SK-N-DZ (cell line): ENCODE measurements around the gene RFX6.
A peak's percentile ranks its signal among the peaks of the same experiment; 100 is the strongest.

Experiments
- DNase-seq: peaks from one replicate; pipeline ENCODE4 v3.0.0-alpha.2; 2015; ENCODE audit warnings: low spot score

RFX6 gene

DNA sequence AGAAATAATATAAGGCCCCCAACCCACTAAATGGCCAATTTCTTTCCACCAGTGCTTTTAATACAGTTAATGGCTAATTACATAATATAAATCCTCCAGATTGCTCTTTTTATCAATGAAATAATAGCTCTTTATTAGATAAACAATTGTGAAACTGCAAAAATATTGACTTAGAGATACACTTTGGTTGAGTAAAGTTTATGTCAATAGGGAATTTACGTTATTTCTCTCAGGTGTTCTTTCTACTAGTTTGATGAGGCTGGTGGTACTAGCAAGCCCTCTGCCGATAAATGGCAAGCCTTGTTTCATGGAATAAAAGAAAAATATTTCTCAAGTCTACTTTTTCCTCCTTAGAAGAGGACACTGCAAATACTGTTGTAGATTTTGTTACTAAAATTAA, 18.9 kb downstream of the RFX6 start:
- no peak for DNase-seq

DNA sequence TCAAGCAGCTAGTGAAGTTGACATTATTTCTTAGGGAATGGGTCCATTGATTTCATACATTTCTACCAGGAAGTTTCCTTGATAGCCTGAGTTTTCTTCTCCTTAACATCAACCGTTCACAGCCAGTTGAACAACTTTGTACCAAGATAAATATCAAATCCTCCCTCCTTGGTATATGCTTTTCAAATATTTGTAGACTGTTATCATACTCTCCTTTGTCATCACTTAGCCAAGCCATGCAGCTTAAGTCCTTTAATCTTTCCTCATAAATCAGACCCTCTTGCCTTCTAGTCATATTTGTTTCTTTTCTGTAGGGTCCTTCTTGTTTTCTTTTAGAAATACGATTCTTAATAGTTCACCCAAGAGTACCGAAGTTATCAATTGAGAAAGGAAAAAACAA, 25.6 kb downstream of the RFX6 start:
- DNase-seq = no peak

DNA sequence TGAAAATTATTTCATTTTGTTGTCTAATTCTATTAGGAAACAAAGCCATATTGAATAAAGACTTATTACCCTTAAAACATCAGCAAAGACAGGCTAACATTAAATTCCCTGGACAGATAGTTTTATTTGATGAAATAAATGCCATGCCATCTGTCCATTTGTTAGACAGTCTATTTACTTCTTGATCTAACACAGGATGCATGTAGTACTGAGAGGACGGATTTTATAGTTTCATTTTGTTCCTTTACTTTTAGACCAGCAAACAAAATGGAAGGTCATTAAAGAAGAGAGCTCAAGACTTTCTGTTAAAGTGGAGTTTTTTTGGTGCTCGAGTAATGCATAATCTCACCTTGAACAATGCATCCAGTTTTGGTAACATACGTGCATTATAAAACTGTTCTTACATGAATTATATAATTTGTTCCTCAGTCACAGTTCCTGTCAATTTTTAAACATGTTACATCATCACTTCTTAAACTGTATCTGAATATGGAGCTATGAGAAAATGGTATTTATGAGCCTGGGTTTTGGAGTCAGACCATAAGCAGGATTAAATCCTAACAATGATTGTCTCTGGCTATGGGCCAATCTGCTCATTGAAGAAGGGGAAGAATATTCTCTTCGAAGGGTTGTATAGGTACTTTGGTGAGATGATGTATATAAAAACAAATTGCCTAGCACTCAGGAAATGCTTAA, 46.0 kb downstream of the RFX6 start:
- DNase-seq = no peak

DNA sequence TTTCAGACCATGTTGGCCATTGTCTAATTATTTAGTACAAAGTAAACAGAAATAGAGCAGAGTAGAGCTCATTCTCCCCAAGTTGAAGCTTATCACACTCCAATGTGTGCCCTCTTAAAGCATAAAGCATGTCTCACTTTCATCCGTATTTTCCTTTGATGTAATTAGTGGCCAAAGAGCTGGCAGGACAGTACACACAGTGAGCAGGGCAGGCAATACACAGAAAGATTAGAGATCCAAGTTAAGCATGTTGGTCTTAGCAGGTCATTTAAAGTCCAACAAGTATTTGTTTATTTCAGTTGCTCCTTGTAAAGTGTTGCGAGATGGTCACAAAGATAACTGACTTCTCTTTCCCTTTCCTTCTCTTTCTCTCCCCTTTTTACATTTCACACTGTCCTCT, 47.2 kb downstream of the RFX6 start:
- no peak for DNase-seq

DNA sequence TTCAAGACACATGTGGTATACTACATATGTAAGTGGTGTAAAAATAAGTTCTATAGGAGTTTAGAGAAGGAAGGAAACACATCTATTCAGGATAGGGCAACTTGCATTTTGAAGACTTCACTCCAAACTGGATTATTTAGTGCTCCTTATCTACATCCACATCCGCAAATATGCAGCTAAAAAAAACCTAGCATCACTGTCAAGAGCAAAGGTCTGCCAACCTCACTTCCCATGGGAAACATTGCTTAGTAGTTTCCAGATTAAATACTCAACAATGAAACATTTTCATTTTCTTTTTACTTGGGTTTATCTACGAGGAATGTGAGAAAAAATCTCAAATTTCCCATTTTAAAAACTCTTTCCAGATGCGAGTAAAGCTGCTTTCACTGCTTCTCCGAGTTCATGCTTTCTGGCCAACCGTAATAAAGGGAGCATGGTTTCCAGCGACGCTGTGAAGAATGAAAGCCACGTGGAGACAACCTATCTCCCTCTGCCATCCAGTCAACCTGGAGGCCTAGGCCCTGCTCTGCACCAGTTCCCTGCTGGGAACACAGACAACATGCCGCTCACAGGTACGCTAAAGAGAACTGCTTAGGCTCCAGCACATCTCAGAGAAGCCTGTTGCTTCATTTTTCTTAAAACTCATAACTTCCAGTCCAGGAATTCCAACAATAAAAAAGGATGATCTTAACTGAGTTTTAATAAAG, 48.2 kb downstream of the RFX6 start:
- DNase-seq = no peak

DNA sequence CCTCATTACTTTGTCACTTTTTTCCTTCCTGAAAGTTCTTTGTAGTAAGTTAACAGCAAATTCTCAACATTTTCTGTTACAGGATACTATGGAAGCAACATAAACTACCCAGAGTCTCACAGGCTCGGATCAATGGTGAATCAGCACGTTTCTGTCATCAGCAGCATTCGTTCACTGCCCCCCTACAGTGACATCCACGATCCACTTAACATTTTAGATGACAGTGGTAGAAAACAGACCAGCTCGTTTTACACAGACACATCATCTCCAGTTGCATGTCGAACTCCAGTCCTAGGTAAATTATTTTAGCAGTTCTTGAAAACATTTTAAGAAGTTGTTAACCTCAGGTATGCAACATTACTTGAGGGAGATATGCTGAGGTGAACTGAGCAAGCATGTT, 51.6 kb downstream of the RFX6 start:
- no peak for DNase-seq

DNA sequence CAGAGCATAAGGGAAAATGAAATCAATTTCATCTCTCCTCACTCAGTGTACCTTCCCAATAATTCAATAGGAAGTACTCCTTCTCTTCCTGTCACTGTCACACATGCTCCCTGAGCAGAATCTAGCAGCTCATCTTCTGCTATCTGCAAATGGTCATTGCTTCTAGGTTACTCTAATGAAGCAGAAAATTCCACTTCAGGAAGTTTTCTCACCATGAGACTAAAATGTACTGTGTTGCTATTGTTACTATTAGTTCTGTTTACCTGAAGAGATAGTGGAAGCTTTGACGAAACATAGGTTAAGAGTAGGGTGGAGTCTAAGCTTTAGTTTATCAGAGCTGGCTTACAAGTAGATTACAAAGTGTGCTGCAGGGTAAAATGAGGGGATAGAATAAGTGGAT, 52.8 kb downstream of the RFX6 start:
- no peak for DNase-seq

DNA sequence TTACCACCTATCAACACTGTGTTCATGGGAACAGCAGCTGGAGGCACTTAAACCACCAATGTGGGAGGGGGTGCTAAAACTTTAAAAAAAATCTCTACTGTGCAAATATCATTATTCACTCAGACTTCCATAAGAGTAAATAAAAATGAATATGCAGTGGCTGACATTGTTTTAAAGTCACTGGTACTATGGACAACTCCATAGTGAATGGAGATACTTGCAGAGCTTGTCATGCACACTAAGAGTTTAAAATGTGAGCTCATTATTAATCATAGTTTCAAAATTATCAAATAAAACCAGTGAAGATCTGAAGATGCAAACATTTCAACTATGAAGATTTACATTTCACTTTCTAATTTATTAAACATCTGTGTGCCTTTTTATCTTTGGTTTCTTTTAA, 54.4 kb downstream of the RFX6 start:
- no peak for DNase-seq

DNA sequence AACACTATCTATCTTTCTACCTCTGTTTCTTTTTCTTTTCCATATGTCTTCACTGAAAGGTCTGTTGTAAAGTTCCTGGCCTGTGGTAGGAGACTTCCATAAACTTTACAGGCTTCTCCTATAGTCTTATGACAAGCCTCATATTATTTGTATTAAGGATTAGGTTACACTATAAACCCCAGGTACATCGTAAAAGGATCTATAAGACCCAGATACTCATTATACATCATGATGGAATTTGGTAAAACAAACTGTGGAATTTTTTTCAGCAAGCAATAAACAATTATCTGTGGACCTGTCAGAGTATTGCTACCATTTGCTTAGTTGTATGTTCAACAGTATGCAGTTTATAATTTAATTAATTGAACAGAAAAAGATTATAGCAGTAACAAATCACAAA, 55.5 kb downstream of the RFX6 start:
- no peak for DNase-seq

DNA sequence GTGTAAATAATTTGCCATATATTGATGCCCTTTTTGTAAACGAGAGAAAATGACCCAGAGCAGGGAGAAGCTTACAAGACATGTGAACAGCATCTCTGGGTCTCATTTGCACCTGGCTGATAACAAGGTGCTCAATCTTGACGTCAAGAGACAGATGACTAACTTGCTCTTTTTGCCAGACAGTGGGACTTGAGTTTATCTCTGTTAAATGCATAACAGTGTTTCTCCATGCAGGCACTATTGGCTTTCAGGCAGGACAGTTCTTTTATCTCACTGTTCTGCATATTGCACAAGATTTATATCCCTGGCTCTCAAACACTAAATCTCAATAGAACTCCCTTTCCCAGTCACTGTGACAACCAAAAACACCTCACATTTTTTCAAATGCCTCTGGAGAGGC, 56.4 kb downstream of the RFX6 start:
- DNase-seq = no peak

DNA sequence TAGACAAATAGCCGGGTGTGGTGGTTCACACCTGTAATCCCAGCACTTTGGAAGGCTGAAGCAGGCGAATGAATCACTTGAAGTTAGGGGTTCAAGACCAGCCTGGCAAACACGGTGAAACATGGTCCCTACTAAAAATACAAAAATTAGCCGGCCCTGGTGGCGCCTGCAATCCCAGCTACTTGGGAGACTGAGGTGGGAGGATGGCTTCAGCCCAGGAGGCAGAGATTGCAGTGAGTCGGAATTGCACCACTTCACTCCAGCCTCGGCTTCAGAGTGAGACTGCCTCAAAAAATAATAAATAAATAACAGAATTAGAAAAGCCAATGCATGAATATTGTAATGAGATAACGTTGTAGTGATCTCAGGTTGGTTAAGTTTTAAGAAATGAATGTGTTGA, 61.3 kb downstream of the RFX6 start:
- DNase-seq = no peak

DNA sequence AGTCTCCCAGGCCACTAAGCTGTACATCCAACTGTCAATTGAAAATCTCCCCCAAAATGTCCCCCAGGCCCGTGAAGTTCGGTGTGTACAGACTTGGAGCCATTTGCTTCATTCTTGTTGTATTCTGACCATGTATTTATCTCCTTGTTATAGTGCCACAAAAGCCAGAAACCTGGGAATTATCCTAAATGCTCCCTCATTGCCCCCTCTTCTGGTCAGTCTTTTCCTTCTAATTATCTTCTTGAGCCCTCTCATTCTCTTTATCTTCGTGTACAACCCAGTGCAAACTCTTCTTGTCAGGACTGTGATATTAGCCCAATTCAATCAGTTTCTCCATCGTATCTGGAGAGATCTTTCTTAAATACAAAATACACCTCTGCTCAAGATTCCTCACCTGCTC, 64.7 kb downstream of the RFX6 start:
- DNase-seq = no peak

DNA sequence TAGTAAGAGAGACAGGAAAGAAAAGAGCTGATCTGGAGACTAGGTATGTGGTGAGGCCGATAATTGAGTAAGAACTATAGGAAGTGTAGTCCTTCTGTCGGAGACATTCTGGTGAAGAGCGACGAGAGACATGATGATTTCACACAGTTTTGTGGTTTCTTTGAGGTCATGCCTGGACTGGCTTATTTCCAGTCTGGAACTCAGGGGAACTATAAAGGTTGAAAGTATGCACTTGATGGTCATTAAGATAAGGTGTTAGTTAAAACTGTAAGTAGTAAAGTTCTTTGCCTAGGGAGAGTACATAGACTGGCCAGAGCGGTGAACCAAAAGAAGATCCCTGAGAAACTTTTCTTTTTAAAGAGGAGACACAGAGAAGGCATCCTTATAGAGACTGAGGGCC, 68.8 kb downstream of the RFX6 start:
- no peak for DNase-seq

DNA sequence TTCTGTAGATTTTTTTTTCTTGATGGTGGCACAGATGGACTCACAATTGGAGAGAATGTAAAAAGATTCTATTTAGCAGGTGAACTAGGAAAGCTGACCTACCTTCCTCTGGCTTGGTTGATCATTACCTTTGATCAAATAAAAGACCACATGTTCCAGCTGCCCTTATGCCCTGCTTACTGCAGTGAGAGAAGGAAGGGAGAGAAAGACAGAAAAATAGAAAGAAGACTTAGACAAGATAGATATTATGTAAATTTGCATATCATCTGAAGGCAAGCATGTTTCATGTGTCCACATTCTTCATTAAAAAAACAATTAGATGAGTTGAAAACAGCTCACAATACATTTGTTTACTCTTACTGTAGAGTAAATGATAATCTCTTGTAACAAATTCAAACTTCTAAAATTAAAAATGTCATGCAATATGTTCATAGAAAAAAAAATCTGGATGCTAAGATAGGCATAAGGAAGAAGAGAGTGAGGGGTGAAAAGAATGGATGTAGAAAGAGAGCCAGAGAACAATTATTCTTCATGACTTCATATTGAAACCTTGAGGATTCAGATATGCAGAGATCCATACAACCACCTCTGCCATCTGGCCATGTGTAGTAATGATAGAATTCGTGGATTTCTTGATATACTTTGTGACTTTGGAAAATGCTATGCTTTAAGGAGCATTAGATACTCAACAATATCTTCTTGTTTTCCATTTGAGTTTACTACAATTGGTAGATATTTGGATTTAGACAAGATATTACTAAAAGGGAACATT, 71.7 kb downstream of the RFX6 start:
- DNase-seq = no peak

DNA sequence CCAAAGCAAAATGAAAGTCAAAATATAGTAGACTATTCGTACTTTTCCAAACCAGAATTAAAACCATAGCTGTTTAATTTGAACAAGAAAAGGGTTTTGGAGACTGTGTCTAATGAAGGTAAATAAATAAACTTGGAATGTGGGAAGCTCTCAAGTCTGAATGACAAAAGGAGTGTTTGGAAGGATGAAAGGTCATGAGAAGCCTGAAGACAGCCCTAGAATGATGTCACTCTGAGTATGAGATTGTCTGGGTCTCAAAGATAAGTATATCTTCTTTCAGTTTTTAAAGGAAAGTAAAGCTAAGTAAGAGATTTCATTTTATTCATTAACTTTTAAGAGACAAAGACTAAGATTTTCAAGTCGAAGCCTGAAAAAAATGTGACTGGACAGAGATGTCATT, 72.9 kb downstream of the RFX6 start:
- no peak for DNase-seq

DNA sequence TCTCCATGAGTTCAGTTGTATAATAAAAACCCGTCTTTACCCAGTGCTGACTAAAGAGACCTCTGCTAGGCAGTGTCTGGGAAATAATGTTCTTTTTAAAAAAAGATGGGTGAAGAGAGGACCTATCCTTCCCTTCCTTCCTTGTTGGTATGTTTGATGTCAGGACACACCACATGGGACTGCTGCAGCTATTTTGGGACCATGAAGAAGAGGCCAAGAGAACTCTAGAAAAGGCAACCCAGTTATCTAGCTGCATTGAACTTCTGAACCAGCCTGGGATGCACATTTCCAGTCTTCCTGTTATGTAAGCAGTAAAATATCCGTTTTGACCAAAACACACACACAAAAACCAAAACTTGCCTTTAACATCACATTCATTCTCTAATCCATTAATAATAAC, 77.3 kb downstream of the RFX6 start:
- no peak for DNase-seq

DNA sequence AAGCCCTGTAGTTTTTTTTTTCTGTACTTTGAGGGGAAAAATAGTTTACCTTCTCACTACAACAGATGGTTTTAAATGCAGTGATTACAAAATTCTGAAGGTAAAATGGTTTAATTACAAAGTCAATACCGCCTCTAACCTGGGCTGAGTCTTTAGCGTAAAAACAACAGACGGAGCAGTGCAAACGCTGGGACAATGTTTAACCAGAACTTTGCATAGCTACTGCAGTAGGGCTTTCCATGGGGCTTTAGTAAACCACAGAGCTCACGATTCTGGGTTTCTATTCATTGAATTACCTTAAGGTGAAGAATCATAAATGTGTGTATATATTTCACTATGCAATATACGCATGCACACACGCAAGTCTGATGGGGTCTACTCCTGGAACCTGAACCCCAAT, 77.9 kb downstream of the RFX6 start:
- DNase-seq = no peak

DNA sequence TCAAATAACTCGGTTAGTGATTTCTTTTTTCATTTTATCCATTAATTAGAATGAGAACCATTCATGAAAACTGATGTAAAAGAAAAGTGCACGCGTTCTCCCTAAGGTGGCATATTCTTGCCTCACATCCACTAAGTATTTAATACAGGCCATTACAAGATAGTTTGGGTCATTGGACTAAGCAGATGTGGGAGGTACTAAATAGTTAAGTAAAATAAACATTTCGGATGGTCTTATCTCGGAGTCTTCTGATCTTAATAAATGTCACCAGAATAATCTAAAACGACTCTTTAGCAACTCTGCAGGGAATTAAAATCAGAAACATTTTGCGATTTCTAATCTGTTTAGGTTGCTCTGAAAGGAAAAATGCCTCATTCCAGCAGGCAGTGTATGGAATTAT, 78.7 kb downstream of the RFX6 start:
- DNase-seq = no peak

DNA sequence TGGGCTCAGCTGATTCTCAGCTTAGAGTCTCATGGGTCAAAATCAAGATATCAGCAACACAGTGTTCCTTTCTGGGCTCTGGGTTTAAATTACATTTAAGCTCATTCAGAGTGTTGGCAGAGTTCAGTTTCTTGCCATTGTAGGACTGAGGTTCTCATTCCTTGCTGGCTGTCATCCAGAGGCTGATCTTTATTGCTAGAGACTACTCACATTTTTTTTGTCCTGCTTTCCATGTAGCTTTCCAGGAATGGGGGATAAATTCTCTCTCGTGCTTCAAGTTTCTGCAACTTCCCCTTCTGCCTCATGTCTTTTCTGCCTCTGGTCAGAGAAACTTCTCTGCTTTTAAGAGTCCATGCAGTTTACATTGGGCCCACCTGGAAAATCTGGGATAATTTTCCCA, 86.9 kb downstream of the RFX6 start:
- no peak for DNase-seq

DNA sequence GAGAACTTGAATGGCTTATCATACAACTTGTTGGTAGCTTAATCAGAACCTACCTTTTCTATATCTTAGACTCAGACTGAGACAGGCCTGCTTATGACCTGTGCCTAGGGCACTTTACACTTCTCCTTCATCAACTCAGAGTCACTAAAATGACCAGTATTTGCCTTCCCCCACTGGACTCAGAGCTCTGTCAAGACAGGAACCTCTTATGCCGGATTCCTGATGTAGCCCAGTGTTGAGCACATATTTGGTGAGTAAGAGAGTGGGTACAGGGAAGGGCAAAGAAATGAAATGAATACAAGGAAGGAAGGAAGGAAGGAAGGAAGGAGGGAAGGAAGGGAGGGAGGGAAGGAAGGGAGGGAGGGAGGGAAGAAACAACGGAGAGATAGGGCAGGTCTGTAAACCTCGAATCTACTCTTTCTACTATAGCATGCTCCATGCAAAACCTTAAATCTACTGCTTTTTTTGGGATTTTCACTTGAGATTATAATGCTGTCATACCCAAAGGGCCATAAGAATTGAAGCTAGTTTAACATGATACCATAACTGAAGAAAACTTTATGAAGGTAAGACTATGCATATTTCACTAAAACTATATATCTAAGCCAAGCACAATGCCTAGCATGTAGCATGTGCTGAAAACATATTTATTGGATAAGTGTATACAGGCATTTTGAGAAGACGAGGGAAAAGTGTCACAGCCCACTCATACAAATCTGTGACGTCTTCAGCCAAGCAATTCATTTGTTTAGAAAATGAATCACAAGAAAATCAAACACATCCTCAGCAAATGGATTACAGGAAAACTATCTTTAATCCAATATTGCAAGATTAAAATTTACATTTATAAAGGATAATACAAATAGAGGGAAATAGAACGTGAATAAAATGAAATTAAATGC, 89.9 kb downstream of the RFX6 start:
- no peak for DNase-seq

DNA sequence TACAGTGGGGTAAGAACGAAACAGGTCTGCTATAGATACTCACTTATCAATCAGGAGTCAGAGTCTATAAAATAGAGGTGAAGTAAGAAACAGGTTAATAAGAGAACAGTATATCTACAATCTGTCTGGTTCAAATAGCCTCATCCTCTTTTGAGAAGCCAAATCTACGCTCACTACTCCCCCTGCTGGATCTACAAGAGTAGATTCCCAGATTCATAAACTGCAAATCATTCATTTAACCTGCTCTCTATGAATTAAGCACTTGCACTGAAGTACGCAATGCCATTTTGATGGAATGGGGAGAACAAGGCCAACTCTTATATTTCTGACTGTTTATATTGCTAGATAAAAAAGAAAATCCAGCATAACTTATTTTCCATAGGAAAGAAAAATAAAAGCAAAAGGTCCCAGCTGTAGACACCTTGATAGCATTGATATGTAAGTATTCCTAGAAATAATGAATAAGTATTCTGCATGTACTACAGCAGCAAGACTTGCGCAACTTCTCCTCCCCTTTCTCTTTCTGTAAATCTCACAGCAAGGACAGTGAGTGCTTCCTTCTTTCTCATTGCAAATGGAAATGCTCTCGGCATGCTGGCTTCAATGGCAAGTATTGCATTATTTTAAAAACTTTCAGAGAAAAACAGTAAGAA, 92.3 kb downstream of the RFX6 start:
- DNase-seq = peak; percentile 58
